GM12865 (cell line): ENCODE measurements around the gene DGAT2.
"Not testable (repeated sequence)": the region's sequence is repeated elsewhere in the genome, so short reads cannot be mapped to it uniquely, and the experiment has no call there.

ENCODE experiments used
- DNase-seq: peaks from one replicate; pipeline ENCODE4 v3.0.0; 2010; ENCODE audit warnings: low read depth
- H3K4me3 ChIP-seq: 2 replicates; pipeline ENCODE4 v1.5.1; 2011; ENCODE audit warnings: mild to moderate bottlenecking, low read depth, low read length, control low read depth
- CTCF ChIP-seq: IDR thresholded peaks from 2 replicates; pipeline ENCODE4 v1.5.1; 2011; ENCODE audit warnings: low read length, control low read depth, low read depth, inconsistent platforms; ENCODE audit not compliant: insufficient read depth; ENCODE audit errors: missing control alignments

DGAT2 gene

GRCh38 chr11:75740681-75741080 is 27.9 kb upstream of the DGAT2 start:
- no peak for TF ChIP-seq CTCF
- DNase-seq = no peak
- H3K4me3 ChIP-seq = no peak overlapping the region

GRCh38 chr11:75743159-75743558 is 25.4 kb upstream of the DGAT2 start:
- not testable (repeated sequence) for DNase-seq, H3K4me3 ChIP-seq

GRCh38 chr11:75743711-75744563 is 24.6 kb upstream of the DGAT2 start:
- H3K4me3 ChIP-seq = no peak overlapping the region
- no peak for TF ChIP-seq CTCF
- DNase-seq = no peak

- DNase-seq = no peak
- no peak overlapping the region for H3K4me3 ChIP-seq
- TF ChIP-seq CTCF = no peak
Observed at GRCh38 chr11:75745807-75746206, 22.8 kb upstream of the DGAT2 start.

- not testable (repeated sequence) for DNase-seq, H3K4me3 ChIP-seq
Observed at GRCh38 chr11:75748729-75749273, 19.8 kb upstream of the DGAT2 start.

GRCh38 chr11:75754933-75755332 is 13.6 kb upstream of the DGAT2 start:
- H3K4me3 ChIP-seq, DNase-seq: not testable (repeated sequence)

GRCh38 chr11:75757651-75758050 is 10.9 kb upstream of the DGAT2 start:
- DNase-seq = no peak
- no peak for TF ChIP-seq CTCF
- no peak overlapping the region for H3K4me3 ChIP-seq

GRCh38 chr11:75759832-75760231 is 8.7 kb upstream of the DGAT2 start:
- TF ChIP-seq CTCF = no peak
- no peak overlapping the region for H3K4me3 ChIP-seq
- no peak for DNase-seq
